Measurements from ENCODE around the gene DHX58. TPM values are rescaled to one million over a fixed set of nuclear protein-coding genes. Genes with fewer than 3 reads are reported as not detected.

Gene DHX58
- total RNA-seq, 4 donors from 2014 or later, result 3.9 to 10.4 (median 8.9) TPM

DNA sequence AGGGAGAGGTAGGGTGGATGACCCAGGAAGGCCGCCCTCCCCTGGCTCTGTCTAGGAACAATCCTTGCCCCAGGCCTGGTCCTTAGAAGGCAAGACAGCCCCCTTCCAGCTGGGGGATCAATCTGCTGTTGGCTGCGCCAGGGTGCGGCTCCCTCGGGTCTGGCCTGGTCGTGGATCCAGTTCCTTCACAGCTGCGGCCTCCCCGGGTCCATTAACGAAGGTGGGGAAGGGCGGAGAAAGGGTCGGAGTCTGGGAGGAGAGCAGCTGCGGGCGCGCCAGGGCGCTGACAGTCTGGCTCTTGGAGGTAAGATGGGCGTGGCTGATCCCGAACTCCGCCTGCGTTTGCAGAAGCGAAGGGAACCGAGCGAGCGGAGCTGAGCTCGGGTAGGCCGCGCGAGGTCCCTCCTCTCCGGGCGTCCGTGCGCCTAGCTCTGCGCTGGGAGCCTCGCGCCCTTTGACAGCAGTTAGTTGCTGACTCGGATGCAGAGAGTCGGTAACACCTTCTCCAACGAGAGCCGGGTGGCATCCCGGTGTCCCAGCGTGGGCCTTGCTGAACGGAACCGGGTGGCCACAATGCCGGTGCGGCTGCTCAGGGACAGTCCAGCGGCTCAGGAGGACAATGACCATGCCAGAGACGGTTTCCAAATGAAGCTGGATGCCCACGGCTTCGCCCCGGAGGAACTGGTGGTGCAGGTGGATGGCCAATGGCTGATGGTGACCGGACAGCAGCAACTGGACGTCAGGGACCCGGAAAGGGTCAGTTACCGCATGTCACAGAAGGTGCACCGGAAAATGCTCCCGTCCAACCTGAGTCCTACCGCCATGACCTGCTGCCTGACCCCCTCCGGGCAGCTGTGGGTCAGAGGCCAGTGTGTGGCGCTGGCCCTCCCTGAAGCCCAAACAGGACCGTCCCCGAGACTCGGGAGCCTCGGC lies 10.1 kb upstream of the DHX58 start, which contains the start of gene HSPB9:
TSS of gene HSPB9 (plus strand) at position 434 of the 933 bp plus-strand sequence. CDS start at position 481, 47 bp downstream.
- Histone ChIP-seq H3K27me3 (no peaks in the 10 kb centered on the region), H3K4me3 (peak within 1 kb of the TSS; percentile 8 to 83 (median 36)), H3K27ac (peak within 1 kb of the TSS; percentile 39 to 72 (median 53)), H3K4me1 (peaks cover 19 to 50% (median 24%) of the 10 kb centered on the region in 3 donors), H3K36me3 (peaks cover 5 to 53% (median 15%) of the 10 kb centered on the region in 3 donors), H3K9me3 (no peaks in the 10 kb centered on the region)
- WGBS, 2 donors, result 53 to 91% methylated on average over 10 to 30 of the region's 61 CpGs
- intact Hi-C loops (cut with DNase I), result no loop called here
- TF ChIP-seq, protein P1, sequence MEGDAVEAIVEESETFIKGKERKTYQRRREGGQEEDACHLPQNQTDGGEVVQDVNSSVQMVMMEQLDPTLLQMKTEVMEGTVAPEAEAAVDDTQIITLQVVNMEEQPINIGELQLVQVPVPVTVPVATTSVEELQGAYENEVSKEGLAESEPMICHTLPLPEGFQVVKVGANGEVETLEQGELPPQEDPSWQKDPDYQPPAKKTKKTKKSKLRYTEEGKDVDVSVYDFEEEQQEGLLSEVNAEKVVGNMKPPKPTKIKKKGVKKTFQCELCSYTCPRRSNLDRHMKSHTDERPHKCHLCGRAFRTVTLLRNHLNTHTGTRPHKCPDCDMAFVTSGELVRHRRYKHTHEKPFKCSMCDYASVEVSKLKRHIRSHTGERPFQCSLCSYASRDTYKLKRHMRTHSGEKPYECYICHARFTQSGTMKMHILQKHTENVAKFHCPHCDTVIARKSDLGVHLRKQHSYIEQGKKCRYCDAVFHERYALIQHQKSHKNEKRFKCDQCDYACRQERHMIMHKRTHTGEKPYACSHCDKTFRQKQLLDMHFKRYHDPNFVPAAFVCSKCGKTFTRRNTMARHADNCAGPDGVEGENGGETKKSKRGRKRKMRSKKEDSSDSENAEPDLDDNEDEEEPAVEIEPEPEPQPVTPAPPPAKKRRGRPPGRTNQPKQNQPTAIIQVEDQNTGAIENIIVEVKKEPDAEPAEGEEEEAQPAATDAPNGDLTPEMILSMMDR (IDR thresholded peaks at IDR 0.05), result no peak
- TF ChIP-seq POLR2A (IDR thresholded peaks at IDR 0.05), result no peak
- no peak for DNase-seq

DNA sequence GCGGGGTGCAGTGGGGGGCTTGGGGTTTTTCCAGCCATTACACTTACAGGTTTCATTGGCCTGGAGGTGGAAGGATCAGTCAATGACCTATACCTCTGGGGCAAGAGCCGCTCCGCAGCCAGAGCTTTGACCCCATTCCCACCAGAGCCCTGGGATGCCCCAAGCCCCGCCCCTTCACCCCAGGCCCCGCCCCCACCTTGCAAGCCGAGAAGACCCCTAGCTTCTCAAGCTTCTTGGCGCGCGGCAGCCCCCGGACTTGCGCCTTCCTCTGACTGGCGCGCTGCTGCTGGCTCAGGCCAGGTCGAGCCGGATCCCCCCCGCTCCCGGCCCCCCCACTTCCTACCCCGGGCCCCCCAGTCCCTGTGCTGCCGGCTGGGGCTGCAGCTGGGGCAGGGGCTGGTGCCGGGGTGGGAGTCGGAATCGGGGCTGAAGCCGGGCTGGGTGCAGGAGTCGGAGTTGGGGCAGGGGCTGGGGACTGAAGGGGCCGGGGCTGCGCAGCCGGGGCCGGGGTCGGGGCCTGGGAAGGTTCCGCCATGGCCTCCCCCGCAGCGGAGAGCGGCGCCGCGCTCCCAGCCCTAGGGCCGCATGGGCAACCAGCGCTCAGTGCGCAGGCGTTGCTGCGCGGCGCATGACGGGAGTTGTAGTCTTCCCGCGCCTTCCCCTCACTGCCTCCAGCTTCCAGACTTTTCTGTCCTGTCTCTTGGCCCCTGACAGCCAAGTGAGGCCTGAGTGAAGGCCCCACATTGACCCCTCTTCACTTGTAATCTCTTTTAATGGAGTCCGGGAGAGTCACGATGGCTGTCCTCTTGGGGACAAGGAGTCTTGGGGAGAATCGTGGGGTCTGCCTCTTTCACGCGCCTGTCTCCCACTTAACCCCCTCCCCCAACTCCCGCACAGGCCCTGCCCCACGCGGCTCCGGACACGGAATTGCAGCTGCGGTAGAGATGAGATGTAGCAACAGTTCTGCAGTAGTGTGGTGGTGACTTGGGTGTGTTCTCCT lies 8.6 kb upstream of the DHX58 start, which contains the start of gene KAT2A:
TSS of gene KAT2A (minus strand) at position 598 of the 1,000 bp plus-strand sequence. CDS start at position 535, 63 bp downstream.
- WGBS, 2 donors, result 2 to 16% methylated on average over 9 to 16 of the region's 57 CpGs
- Histone ChIP-seq H3K27ac (peak within 1 kb of the TSS; percentile 57 to 81 (median 72)), H3K4me3 (peak within 1 kb of the TSS; percentile 79 to 97 (median 85)), H3K36me3 (peaks cover 7 to 46% (median 11%) of the 10 kb centered on the region in 3 donors), H3K4me1 (peaks cover 19 to 62% (median 24%) of the 10 kb centered on the region in 3 donors), H3K27me3 (no peaks in the 10 kb centered on the region), H3K9me3 (no peaks in the 10 kb centered on the region)
- intact Hi-C loops (cut with DNase I), result no loop called here
- peak in 1 of 4 donors; percentile 25 for TF ChIP-seq POLR2A (IDR thresholded peaks at IDR 0.05)
- TF ChIP-seq, protein P1 (IDR thresholded peaks at IDR 0.05), result peak in 1 of 6 experiments; percentile 22
- no peak for DNase-seq

DNA sequence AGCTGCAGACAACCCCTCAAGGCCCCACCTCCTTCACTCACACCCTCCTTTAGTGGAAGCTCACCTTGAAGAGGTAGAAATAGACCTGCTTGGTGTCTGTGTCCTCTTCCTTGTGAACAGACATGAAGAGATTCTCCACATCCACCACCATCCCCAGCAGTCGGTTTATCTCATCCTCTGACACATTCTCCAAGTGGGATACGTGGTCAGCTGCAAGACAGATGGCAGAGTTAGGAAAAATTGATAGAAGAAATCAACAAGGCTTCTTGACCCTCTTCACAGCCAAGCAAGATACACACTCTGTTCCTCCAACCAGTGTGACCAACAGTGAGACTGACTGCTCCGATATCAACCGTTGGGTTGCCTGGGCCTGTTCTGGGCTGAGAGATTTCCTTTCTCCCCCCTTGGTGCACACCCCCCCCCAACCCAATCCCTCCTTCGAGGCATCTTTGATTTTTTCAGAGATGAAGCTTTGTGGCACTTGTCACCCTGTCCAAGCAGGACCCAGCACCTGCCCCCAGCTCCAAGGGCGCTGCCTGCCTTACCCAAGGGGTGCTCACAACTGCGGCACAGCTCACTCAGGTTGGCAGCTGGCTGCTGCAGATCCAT lies 7.8 kb upstream of the DHX58 start:
- Histone ChIP-seq H3K9me3 (no peaks in the 10 kb centered on the region), H3K4me1 (peaks cover 19 to 62% (median 24%) of the 10 kb centered on the region in 3 donors), H3K27me3 (no peaks in the 10 kb centered on the region), H3K4me3 (peak overlapping the region; percentile 79 to 97 (median 85)), H3K36me3 (peaks cover 3 to 46% (median 11%) of the 10 kb centered on the region in 3 donors), H3K27ac (peak overlapping the region in 3 of 4 donors; percentile 55 to 73 (median 72))
- TF ChIP-seq, protein P1 (IDR thresholded peaks at IDR 0.05), result no peak
- no peak for TF ChIP-seq POLR2A (IDR thresholded peaks at IDR 0.05)
- no peak for DNase-seq
- 30 to 38% methylated on average over 5 to 6 of the region's 7 CpGs for WGBS, 2 donors
- intact Hi-C loops (cut with DNase I), result no loop called here

DNA sequence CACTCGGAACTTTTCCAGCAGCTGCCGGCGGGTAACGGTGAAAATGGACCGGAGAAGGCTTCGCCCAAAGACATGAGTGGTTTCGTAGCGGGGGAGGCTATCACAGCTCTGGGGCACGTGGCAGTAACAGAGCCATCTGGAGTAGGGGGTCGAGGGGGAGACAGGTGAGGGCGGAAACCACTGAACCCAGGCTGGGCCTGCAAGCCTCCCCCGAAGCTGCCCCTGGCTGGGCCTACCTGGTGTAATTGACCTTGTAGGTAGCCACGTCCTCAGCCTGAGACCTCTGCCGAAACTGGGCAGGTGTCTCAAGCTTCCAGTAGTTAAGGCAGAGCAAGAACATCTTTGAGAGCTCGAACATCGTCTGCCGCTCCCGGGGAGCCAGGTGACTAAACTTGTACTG lies 6.8 kb upstream of the DHX58 start:
- H3K36me3 ChIP-seq, result peaks cover 0 to 47% (median 11%) of the 10 kb centered on the region in 3 donors
- H3K4me1 ChIP-seq, result peaks cover 19 to 71% (median 24%) of the 10 kb centered on the region in 3 donors
- no peaks in the 10 kb centered on the region for H3K9me3 ChIP-seq
- DNase-seq, result no peak
- H3K4me3 ChIP-seq, result no peak overlapping the region
- 92 to 94% methylated on average over 7 to 10 of the region's 18 CpGs for WGBS, 2 donors
- H3K27ac ChIP-seq, result no peak overlapping the region
- intact Hi-C loops (cut with DNase I), result loop anchor here (5.0 kb wide), 1 partner anchor 52 kb away; no protein-coding TSS in a partner anchor
- H3K27me3 ChIP-seq, result no peaks in the 10 kb centered on the region
- TF ChIP-seq, protein P1 (IDR thresholded peaks at IDR 0.05), result no peak
- TF ChIP-seq POLR2A (IDR thresholded peaks at IDR 0.05), result no peak

Measured in esophagus squamous epithelium (tissue), 5 donors.